ENCODE results near the gene TNFRSF8.

Gene TNFRSF8

DNA sequence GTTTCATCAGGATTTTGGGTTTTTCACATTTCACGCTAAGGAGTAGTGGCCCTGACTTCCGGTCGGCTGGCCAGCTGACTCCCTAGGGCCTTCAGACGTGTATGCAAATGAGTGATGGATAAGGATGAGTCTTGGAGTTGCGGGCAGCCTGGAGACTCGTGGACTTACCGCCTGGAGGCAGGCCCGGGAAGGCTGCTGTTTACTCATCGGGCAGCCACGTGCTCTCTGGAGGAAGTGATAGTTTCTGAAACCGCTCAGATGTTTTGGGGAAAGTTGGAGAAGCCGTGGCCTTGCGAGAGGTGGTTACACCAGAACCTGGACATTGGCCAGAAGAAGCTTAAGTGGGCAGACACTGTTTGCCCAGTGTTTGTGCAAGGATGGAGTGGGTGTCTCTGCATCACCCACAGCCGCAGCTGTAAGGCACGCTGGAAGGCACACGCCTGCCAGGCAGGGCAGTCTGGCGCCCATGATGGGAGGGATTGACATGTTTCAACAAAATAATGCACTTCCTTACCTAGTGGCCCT is 80.6 kb downstream of the TNFRSF8 start:
- no peak for DNase-seq (ENCODE audit: insufficient read length, low spot score)
- FAIRE-seq, result no peak
- TF ChIP-seq, protein P1, sequence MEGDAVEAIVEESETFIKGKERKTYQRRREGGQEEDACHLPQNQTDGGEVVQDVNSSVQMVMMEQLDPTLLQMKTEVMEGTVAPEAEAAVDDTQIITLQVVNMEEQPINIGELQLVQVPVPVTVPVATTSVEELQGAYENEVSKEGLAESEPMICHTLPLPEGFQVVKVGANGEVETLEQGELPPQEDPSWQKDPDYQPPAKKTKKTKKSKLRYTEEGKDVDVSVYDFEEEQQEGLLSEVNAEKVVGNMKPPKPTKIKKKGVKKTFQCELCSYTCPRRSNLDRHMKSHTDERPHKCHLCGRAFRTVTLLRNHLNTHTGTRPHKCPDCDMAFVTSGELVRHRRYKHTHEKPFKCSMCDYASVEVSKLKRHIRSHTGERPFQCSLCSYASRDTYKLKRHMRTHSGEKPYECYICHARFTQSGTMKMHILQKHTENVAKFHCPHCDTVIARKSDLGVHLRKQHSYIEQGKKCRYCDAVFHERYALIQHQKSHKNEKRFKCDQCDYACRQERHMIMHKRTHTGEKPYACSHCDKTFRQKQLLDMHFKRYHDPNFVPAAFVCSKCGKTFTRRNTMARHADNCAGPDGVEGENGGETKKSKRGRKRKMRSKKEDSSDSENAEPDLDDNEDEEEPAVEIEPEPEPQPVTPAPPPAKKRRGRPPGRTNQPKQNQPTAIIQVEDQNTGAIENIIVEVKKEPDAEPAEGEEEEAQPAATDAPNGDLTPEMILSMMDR (IDR thresholded peaks at IDR 0.05; ENCODE audit: insufficient read depth, missing control alignments), result no peak

DNA sequence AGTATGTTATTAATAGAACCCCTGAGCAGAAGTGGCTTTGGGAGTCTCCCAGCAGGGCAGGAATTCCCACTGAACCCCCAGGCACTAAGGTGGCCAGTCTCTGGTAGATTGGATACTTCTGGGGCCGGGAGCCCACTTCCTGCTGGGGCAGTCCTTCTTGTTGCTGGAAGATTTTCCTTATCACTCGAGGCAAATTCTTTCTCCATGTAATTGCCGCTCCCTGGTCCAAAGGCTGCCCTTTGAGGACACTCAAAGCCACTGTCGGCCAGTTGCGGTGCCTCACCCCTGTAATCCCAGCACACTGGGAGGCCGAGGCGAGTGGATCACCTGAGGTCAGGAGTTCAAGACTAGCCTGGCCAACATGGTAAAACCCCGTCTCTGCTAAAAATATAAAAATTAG is 81.1 kb downstream of the TNFRSF8 start:
- no peak for DNase-seq (ENCODE audit: insufficient read length, low spot score)
- no peak for FAIRE-seq
- TF ChIP-seq, protein P1 (IDR thresholded peaks at IDR 0.05; ENCODE audit: insufficient read depth, missing control alignments), result no peak

DNA sequence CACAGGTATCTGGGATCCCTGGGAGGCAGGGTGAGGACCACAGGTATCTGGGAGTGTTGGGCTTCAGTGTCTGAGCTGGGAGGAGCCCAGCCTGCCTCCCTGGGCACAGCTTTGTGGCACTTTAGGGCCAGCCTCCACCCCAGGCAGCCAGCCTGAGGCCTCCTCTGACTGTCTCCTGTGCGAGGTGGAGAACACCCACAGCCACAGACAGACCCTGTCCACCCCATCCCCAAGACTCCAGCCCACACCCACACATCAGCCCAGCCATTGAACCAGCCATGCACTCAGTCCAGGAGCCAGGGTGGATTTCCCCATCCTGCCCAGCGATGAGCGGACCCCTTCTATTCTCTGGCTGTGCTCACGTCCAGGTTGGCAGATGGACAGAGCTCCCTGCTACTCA is 81.9 kb downstream of the TNFRSF8 start:
- TF ChIP-seq, protein P1 (IDR thresholded peaks at IDR 0.05; ENCODE audit: insufficient read depth, missing control alignments), result no peak
- DNase-seq (ENCODE audit: insufficient read length, low spot score), result no peak
- no peak for FAIRE-seq

DNA sequence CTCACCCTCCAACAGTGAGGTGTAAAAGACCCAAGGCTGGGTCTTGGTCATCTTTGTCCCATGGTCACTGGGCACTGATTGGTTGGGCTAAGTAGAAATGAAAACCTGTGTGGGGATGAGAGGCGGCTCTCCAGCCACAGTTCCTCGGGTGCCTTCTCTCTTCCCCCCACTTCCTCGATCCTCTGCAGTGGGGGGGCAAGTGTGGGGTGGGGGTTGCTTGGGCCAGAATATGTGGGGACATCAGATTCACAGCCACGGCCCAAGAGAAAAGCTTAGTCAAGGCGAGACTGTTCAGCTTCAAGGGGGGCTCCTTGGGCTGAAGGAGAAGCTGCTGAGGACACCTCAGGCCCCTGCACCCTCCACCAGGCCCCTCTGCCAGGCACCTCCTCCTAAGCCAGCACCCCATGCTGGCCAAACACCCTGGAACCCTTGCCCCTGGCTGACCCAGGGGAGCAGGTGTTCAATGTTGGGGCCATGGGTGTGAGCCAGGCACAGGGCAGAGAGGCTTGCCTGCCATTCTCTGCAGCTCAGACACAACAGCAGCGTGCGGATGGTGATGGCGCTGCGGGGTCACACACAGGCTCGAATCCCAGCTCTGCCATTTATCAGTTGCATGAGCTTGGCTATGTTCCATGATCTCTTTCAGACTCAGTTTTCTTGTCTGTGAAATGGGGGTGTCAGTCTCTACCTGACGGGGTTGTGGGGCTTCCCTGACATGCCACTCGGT is 82.7 kb downstream of the TNFRSF8 start:
- TF ChIP-seq, protein P1 (IDR thresholded peaks at IDR 0.05; ENCODE audit: insufficient read depth, missing control alignments), result no peak
- no peak for FAIRE-seq

DNA sequence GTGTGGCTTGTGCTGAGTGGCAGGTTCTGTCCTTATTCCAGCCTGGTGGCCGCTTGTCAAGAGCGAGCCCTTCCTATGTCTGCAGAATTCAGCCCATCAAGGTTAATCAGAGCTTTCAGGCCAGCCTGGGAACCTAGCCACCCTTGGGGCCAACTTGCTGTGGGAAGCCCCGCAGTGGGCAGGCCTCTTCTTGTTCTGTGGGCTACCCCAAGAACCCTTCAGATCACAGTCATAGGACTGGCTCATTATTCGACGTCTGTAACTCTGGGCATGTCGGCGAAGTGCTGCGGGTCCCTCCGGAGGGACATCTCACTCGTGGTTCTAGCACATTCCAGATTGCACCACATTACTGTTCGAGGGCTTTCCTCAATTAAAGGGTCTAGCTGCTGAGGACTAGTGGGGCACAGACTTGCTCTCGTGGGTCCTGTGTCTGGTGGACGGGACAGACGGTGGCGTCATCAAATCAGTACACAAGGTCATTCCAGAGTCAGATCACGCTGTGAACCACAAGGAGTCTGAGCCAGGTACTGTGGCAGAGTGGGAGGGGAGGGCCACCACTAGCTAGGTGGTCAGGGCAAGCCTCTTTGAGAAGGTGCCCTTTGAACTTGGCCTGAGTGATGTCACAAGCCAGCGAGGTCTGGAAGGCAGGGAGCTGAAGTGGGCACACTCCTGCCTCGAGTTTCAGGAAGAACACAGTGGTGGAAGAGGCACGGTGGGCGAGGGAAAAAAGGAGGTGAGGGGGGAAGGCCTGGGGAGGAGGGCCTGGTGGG is 83.4 kb downstream of the TNFRSF8 start:
- TF ChIP-seq, protein P1 (IDR thresholded peaks at IDR 0.05; ENCODE audit: insufficient read depth, missing control alignments), result no peak
- DNase-seq (ENCODE audit: insufficient read length, low spot score) (no peak), FAIRE-seq (no peak)

More for the DNA sequence above, 82.7 kb downstream of the TNFRSF8 start:
- no peak for DNase-seq (ENCODE audit: insufficient read length, low spot score)

DNA sequence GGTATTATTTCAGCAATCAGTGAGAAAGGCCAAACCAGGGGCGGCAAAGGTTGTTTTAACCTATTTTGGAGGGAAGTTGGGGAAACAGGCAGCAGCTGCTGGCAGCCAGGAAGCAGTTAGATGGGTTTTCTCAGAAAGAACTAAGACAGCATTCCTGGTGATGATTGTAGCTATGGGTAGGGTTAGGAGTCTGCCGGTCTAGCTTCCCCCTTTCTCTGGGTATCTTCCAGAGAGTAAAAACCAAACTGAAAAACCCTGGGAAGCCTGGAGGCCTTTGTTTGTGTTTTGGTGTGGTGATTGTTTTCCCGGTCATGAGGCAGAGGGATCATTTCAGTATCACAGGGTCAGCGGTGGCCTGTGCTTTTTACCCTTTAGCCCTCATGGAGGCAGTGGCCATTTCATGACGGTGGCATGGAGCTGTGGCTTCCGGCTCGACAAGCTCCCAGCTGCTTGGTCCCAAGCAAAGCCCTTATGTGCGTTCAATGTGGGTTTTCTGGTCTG is 84.1 kb downstream of the TNFRSF8 start:
- TF ChIP-seq, protein P1 (IDR thresholded peaks at IDR 0.05; ENCODE audit: insufficient read depth, missing control alignments), result no peak
- DNase-seq (ENCODE audit: insufficient read length, low spot score) (no peak), FAIRE-seq (no peak)

All from D721Med (cell line).